ENCODE measurements around the gene MGAT4D.
"Not testable (repeated sequence)": the region's sequence is repeated elsewhere in the genome, so short reads cannot be mapped to it uniquely, and the experiment has no call there.

The MGAT4D gene

GRCh38 chr4:140497747-140498636 is at the start of gene MGAT4D:
Gene MGAT4D (minus strand): TSS chr4:140498293. CDS start chr4:140498222, 71 bp downstream.
- no peak for DNase-seq (ENCODE audit: low spot score)

- DNase-seq (ENCODE audit: low spot score): no peak
Measured at GRCh38 chr4:140533951-140534480, 35.9 kb upstream of the MGAT4D start.

GRCh38 chr4:140529434-140529833 is 31.3 kb upstream of the MGAT4D start:
- no peak for DNase-seq (ENCODE audit: low spot score)

GRCh38 chr4:140523857-140524742 is 26.0 kb upstream of the MGAT4D start, which contains the start of gene ELMOD2:
Gene ELMOD2 (plus strand): TSS chr4:140524168. CDS start chr4:140525429, 1,261 bp downstream.
- peak; percentile 99 for DNase-seq (ENCODE audit: low spot score)

- DNase-seq (ENCODE audit: low spot score): peak; percentile 6
Measured at GRCh38 chr4:140523370-140523856, 25.3 kb upstream of the MGAT4D start.

- no peak for DNase-seq (ENCODE audit: low spot score)
Measured at GRCh38 chr4:140515423-140515822, 17.3 kb upstream of the MGAT4D start.

- DNase-seq (ENCODE audit: low spot score): not testable (repeated sequence)
Measured at GRCh38 chr4:140513765-140514164, 15.7 kb upstream of the MGAT4D start.

- DNase-seq (ENCODE audit: low spot score): no peak
Measured at GRCh38 chr4:140504261-140504660, 6.2 kb upstream of the MGAT4D start.

GRCh38 chr4:140499391-140499790 is 1.3 kb upstream of the MGAT4D start:
- DNase-seq (ENCODE audit: low spot score): no peak

GRCh38 chr4:140497405-140497746 is 717 bp downstream of the MGAT4D start:
- DNase-seq (ENCODE audit: low spot score): no peak

- no peak for DNase-seq (ENCODE audit: low spot score)
Measured at GRCh38 chr4:140485939-140486338, 12.2 kb downstream of the MGAT4D start.

- DNase-seq (ENCODE audit: low spot score): no peak
Measured at GRCh38 chr4:140483445-140483844, 14.6 kb downstream of the MGAT4D start.

GRCh38 chr4:140472156-140472555 is 25.9 kb downstream of the MGAT4D start:
- no peak for DNase-seq (ENCODE audit: low spot score)

GRCh38 chr4:140469791-140470733 is 28.0 kb downstream of the MGAT4D start:
- no peak for DNase-seq (ENCODE audit: low spot score)

- DNase-seq (ENCODE audit: low spot score): no peak
Measured at GRCh38 chr4:140466146-140466545, 31.9 kb downstream of the MGAT4D start.

- DNase-seq (ENCODE audit: low spot score): no peak
Measured at GRCh38 chr4:140463614-140464013, 34.5 kb downstream of the MGAT4D start.

- DNase-seq (ENCODE audit: low spot score): no peak
Measured at GRCh38 chr4:140463182-140463581, 34.9 kb downstream of the MGAT4D start.

GRCh38 chr4:140450352-140450751 is 47.7 kb downstream of the MGAT4D start:
- DNase-seq (ENCODE audit: low spot score): no peak

GRCh38 chr4:140448830-140449229 is 49.3 kb downstream of the MGAT4D start:
- no peak for DNase-seq (ENCODE audit: low spot score)

- DNase-seq (ENCODE audit: low spot score): no peak
Measured at GRCh38 chr4:140448162-140448561, 49.9 kb downstream of the MGAT4D start.

- not testable (repeated sequence) for DNase-seq (ENCODE audit: low spot score)
Measured at GRCh38 chr4:140444347-140444746, 53.7 kb downstream of the MGAT4D start.

All from germinal center (tissue), 1 donor.